HG03103 (cell line): ENCODE data around the gene SYT9.

Experiments
- ATAC-seq: cut with Tn5 transposase; IDR thresholded peaks from one replicate; pipeline ENCODE4 v1.9.1; 2021; ENCODE audit warnings: low read depth; ENCODE audit not compliant: unreplicated experiment

SYT9 gene

DNA sequence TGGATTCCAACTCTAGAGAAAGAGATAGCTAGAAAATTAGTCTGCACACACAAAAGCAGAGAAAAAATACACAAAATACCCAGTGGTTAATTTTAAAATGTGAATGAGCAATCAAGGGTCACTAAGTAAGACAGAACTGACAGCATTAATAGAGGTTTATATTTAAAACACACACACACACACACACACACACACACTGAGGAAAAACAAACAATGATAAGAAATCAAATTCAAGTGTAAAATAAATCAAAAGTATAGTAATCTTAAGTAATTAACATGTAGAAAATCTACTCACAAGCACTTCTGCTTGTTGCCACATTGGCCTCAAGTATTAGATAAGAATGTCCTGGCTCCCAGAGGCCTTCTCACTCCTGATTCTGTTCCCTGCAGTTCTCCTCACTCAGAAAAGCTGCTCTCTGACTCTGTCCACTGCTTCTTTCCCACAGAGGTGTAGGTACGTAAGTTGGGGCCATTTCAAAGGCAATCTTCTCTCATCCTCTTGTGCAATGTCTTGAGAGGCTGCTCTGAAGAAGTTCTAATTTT, 200.3 kb downstream of the SYT9 start:
- ATAC-seq = no peak

DNA sequence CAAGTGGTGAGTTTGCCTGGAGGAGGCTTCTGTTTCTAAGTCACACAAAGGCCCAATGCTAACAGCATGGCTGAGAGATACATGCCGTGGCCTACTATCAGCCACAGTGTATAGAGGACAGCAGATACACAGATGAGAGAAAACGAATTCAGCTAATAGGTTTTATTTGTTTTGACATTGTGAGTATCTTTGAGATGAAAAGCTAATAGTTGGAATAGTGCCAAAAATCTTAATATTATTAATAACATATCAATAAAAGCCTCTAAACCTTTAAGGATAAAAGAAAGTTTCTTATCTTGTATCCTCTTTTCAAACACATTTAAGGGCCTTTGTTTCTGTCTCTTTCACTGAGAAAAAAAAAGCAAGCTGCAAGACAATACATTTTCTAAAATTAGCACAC, 203.2 kb downstream of the SYT9 start:
- ATAC-seq = no peak

DNA sequence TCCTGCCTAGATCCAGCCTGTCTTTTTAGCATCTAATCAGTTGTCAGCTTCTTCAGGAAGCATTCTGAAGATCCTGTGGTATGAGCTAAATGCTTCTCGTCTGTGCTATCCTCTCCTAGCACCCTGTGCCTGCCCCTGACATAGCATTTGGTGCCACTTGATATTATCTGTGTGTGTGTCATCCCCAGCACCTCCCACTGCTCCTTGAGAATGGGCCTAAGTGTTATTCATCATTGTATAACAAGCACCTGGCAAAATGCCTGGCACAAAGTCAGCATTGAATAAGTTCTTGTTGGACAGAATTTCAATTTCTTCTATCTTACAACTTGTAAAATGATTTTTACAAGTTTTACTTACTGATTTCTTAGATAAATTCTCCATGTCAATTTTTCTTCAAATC, 205.5 kb downstream of the SYT9 start:
- no peak for ATAC-seq

DNA sequence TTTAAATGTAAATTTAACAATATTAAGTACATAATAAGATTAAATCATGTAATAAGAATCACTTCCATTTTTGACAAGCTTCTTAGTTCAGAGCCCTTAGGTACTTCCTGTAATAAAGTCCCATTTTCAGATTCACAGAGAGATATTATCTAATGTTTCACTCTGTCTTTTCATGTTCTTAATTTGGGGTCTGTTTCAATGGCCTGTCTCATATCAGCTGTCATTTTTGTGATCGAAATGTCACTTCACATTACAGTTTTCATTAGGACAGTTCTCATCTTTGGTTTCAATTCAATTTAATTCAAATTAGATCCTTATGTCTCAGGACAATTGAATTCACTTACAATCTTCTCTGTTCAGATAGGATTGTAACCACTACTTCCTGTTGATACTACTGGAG, 211.0 kb downstream of the SYT9 start:
- no peak for ATAC-seq

DNA sequence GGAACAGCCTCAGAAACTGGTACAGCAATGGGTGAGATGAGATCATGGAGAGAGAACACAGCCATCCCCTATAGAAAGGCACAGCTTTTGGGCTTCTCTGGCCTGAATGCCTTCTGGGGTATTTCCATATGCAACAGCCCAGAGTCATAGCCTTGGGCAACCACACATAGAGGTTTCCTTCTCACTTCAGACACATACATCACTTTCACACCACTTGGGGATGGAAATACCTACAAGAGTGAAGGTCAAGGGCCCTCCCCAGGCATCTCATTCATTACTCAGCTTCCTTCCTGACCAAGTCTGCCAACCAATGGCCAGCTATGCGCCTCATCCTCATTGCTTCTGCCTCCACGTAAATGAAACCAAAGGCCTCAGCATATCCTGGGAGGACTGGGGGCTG, 215.9 kb downstream of the SYT9 start:
- ATAC-seq = no peak

DNA sequence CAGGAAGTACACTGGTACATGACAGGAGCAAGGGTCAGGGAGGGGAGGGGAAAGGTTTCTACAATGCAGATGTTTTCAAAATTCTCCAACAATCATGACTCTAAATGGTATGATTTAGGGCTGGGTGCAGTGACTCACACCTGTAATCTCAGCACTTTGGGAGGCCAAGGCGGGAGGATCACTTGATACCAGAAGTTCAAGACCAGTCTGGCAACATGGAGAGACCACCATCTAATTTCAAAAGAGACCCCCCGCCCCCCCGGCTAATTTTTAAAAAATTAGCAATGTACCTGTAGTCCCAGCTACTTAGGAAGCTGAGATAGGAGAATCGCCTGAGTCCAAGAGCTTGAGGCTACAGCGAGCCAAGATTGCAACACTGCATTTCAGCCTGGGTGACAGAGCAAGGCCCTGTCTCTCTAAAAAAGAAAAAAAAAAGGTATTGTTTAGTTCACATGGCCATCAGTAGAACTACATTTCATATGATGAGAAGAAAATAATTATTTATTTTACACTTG, 217.7 kb downstream of the SYT9 start:
- no peak for ATAC-seq

DNA sequence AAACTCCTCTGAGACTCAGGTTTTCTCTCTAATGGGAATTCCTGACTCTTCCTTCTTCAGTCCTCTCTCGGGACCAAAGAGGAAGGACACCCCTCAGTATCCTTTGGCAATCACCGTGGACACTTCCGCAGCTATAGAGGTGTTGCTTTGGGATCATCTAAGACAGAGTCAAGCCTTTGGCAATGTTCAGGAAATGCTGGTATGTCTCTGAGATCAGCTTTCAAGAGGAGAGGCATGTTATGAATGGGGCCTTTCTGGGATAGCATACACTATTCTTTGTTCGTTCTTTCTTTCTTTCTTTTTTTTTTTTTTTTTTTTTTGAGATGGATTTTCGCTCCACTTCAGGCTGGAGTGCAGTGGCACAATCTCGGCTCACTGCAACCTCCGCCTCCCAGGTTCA, 219.4 kb downstream of the SYT9 start:
- ATAC-seq = no peak

DNA sequence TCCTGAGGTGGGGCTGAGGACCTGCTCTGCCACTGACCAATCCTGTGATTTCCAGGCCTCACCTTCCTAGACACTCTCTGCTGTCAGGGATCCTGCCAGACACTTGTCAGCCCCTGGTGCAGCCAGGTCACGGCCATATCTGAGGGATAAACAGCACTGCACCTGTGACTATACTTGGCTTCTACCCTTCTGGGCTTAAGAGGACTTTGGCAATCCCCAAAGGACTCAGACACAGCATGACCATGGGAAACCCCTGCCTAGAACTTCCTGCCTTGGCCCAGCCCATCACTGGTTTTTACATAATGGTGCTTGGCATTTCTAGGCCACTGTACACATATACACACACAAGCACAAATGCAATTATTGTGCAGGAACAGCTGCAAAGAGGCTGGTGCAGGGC, 222.0 kb downstream of the SYT9 start:
- ATAC-seq = no peak

DNA sequence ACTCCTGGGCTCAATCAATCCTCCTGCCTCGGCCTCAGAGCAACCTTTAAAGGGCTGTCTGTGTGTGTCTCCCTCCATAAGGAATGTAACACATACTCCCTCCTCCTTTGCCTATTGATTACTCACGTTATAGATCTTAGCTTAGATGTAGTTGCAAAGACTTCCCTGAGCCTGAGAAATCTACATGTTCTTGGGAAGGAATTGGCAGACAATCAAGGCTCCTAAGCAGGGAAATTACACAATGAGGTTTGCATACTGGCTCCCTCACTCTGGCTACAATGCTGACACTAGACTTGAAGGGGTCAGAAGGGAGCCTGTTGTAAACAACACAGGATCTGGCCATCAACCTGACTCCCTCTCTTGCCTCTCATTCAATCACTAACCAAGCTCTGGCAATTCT, 228.4 kb downstream of the SYT9 start:
- no peak for ATAC-seq

DNA sequence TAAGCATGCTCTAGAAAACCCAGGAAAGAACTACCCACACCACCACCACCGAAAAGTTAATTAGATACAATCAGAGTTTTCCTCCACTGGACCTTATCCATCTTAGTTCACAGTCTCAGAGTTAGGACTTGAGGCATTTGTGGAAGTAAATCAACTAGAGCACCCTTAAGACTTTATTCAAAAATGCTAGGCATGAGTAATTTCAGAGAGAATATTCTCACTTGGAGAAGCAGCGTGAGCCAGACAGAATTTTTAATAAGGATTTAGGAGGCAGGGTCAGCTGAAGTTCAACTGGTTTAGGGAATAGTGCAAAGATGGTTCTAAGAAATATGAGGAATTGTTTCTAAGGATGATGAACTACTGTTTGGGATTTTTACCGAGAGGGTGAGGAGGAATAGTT, 232.4 kb downstream of the SYT9 start:
- no peak for ATAC-seq

DNA sequence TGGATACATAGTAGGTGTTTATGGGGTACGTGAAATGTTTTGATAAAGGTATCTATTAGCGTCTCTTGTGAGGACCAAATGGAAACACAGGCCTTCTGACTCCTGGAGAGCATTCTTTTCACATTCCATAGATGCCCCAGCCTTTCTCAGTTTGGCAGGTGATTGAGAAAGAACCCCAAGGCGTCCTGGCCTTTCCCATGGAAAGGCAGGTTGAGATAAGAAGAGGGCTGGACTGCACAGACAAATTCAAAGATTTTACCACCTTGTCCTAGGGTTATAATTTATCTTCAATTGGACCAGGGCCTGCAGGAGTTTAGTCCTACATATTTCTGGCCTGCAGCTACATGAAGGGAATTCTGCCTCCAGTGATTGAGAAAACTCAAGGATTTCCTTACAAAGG, 232.9 kb downstream of the SYT9 start:
- ATAC-seq = no peak

DNA sequence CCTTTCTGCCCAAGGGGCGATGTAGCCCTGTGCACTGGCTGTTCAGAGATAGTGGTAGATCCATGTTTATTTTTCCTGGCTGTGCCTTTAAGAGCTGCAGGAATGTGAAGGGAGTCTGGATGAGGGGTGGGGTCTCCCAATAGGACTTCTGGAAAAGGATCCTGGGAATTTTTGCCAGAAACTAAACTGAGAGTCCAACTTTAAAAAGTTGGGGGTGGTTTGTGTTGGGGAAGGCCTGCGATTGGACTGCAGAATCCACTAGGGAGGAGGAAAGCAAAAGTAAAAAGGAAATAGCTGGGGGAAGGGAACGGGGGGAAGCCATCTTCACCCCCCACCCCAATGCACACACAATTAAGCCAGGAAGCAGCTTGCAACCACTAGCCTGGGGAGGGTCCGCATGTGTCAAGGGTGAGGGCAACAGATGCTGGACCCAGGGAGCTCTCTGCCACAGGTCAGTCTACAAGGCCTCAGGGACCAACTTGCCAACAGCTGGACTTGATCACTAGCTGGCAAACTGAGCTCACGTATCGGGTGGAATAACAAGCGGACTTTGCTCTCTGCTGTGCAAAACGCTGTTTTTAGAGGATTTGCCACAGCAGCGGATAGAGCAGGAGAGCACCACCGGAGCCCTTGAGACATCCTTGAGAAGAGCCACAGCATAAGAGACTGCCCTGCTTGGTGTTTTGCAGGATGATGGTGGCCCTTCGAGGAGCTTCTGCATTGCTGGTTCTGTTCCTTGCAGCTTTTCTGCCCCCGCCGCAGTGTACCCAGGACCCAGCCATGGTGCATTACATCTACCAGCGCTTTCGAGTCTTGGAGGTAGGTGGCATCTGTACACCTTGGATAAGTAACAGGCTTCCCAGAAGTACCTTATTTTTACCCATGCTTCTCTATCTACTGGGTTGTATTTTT, 233.7 kb downstream of the SYT9 start, which contains the start of gene OLFML1:
TSS of gene OLFML1 (plus strand) at position 321 of the 912 bp plus-strand sequence. CDS start at position 691, 370 bp downstream.
- no peak for ATAC-seq

DNA sequence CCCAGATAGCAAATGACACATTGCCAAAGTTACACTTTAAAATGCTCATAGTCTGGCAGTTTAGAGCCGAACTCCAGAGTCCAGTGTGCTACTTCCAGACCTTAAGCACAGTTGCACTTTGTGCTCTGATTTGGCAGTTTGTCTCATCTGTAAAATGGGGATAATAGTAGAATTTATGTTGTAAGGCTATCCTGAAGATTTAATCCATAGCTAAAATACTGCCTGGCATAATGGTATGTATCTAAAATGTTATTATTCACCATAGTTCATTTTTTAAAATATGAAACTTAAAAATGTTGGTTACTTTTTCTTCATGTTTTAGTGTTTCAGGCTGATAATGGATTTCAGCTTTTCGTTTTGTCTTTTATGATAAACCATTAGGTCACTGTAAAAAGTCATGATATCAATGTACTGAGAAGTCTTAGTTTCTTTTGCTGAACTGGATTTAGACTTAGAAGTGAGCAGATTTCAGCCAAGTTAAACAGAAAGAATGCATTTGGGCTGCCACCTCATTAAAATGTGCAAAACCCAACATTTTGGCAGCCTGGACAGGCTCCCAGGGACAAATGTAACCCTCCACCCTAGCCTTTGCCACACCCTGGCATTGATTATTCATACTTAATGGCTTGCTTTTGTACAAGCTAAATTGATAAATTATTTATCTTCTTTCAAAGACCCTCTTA, 234.5 kb downstream of the SYT9 start:
- ATAC-seq = no peak

DNA sequence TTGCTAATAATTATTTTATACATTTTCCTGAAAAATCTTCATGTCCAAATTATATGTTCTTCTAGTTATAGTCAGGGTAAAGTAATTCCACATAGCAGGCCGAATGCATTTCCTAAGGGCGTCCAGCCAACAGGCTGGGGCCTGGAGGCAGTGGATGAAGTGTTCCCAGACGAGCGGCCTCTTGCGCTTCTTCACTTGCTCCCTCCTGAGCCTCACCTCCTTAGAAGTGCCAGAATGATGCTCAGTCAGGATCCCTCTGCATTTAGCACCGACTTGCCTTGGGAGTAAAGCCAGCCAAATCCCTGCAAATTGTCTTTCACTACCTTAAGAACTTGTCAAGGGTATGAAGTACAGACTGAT, 235.1 kb downstream of the SYT9 start:
- no peak for ATAC-seq

DNA sequence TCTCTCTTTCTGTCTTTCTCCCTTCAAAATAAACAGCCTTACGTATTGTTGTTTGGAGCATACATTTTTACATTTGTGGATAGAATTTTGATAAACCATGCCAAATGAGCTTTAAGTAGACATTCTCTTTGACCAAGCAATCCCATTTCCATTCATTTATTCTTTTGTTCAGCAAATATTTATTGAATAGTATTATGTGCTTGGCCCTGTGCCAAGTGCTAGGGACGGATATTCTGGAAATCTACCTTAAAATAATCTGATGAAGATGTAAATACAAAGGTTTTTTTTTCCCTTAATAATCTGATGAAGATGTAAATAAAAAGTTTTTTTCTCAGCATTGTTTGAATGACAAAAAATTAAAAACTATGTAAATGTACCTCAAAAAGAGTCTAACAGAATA, 235.7 kb downstream of the SYT9 start:
- ATAC-seq = no peak

DNA sequence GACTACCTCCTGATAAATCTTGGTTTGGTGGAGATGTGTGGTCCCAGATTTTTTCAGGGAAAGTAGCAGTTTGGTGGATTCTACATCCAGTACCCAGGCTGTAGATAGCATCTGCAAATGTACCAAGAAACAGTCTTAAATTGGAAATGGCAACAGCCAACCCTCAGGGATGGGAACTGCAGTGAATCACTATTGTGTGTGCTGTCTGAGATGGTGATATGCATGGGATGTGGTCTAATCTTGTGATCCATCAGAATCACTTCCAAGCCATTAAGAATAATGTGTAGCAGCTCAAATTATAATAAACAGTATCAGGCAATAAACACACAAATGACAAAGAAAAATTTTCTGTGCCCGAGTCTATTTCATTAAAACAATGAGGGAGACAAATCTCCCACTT, 237.0 kb downstream of the SYT9 start:
- ATAC-seq = no peak

DNA sequence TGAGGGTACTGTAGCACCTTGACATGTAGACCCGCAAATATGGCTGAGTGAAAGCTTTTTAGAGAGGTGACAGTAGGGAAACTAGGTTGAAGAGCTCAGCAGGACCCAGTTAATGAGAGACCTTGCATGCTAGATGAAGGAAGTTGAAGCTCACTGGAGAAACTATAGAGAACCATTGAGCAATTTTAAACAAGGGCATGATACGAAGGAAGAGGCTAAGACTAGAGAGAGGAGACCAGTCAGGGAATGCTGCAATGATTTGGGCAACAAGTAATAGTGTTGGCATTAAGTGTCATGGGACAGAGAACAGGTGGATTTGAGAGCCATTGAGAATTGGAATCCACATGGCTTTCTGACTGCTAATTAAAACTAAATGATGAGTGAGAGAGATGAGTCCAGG, 237.7 kb downstream of the SYT9 start:
- no peak for ATAC-seq

DNA sequence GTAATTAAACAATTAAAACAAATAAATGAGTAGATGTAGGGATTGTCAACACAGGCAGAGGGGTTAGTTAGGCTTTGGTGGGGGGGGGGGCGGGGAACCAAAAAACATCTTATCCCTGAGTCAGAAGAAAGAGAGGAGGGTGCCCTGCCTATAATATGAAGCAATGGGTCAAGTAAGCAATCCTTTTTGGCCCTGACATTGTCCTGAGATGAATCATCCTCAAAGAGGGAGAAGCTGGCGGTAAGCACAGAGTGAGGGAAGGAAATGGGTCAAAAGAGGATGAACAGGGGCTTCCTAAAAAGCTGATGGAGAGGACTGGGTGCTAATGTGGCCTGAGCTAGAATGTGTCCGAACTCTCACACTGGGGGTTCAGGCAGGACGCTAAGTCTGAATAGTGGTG, 238.3 kb downstream of the SYT9 start:
- no peak for ATAC-seq

DNA sequence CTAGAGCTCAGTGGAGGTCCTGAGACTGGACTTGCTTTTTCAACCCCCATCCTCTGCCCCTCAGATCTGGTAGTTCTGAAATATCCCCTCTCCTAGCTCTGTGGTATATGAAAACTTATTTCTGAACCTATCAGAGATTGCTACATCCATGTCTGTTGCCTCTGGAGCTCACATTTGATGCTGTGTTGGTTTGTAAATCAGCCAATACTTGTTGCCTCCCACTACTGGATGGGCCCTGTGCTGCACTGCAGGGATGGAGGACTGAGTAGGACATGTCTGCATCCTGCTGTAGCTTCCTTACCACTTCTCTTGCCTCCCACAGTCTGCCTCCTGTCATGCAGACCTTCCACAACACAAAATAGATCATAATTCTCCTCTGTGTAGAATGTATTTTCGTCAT, 238.8 kb downstream of the SYT9 start:
- ATAC-seq = no peak

DNA sequence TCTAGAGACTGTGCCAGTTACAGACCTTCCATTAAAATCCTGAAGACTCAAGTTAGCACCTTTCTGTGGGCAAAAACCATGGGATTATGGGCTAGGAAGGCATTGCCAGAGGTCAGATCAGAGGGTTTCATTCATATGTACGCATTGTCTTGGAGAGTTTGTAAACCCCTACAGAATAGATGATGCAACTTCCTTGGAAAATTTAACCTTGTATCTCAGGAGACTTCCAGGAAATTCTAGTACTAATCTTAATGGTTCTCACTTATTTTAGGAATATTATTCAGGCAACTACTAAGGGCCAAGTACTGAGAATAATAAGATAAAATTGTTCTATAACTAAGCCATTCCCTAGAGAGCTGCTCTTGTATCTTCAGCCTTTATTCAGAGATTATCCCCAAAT, 240.5 kb downstream of the SYT9 start:
- ATAC-seq = no peak

DNA sequence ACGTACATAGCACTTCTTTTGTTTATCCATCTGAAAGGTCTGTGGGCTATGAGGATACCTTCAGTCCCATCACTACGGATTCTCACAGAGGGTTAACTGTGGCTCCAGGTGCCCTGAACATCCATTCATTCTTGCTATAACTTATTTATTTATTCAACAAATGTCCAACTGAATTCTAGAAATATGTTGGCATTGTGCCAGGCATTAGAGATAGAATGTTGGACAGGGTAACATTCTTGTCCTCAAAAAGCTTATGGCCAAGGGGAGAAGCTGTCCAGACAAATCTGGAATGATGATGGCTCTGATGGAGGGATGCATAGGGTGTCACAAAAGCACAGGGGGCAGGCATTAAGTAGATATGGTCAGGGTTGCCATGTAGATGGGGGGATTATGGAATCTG, 242.0 kb downstream of the SYT9 start:
- no peak for ATAC-seq
